HepG2 (cell line): Measurements from ENCODE around the gene PLA2G4C. TPM values are rescaled to one million over a fixed set of nuclear protein-coding genes. Genes with fewer than 3 reads are reported as not detected.

ENCODE experiments used
- ATAC-seq: fragments of 200-7000 bp; cut with Tn5 transposase; 3 replicates; pipeline ENCODE4 v1.9.1; 2020; ENCODE audit warnings: mild to moderate bottlenecking, moderate library complexity
- BruUV-seq: library from RNA; stranded (reverse); fragments of 400-500 nt; replicated peaks from 2 replicates; lab custom pipeline; 2021; lab: Mats Ljungman, UMichigan
- CTCF ChIA-PET: fragments of 300-600 bp; formaldehyde crosslinking; extraction: SDS; loops from one replicate; lab custom pipeline; 2021; ENCODE audit warnings: low total read pairs, inconsistent platforms, low intra/inter-chr PET ratio; lab: Yijun Ruan, JAX
- POLR2A ChIA-PET: fragments of 350-600 bp; sonication (Branson Sonifier 250); formaldehyde crosslinking; loops from one replicate; lab custom pipeline; 2020; ENCODE audit warnings: antibody characterized with exemption, inconsistent platforms; lab: Yijun Ruan, JAX
- DNase-seq: peaks from one replicate; pipeline ENCODE4 v3.0.0-alpha.2; 2015; ENCODE audit warnings: low spot score
- FAIRE-seq: peaks from 3 replicates; lab custom pipeline; 2011; peaks lifted over from hg19 to GRCh38; lab: Jason Lieb, UNC
- H2AFZ ChIP-seq: one replicate; pipeline ENCODE4 v1.6.1; 2011; ENCODE audit warnings: low read length, inconsistent platforms
- H3K27ac ChIP-seq: fragments of 300-600 bp; 3 replicates; pipeline ENCODE4 v1.8.0; 2011; ENCODE audit warnings: mixed run types, mild to moderate bottlenecking, mixed read lengths, low read length, inconsistent platforms; ENCODE audit not compliant: insufficient read depth; ENCODE audit errors: extremely low read length
- H3K27me3 ChIP-seq, 2 experiments: fragments of 200-600 bp in 1 of 2; 2 replicates in 1 of 2; 3 replicates in 1 of 2; pipeline versions ENCODE4 v1.6.0 to v1.8.0; 2011; ENCODE audit warnings: low read length in 2 of 2, mild to moderate bottlenecking in 2 of 2, moderate library complexity in 2 of 2, inconsistent platforms in 1 of 2; ENCODE audit not compliant: insufficient read depth in 2 of 2, control insufficient read depth in 1 of 2
- H3K36me3 ChIP-seq, 2 experiments: fragments of 200-600 bp in 1 of 2; replicated peaks in 1 of 2; 2 replicates in 1 of 2; 3 replicates in 1 of 2; pipeline versions ENCODE4 v1.5.1 to v1.8.0; 2011; ENCODE audit warnings: low read length in 2 of 2, inconsistent platforms in 1 of 2; ENCODE audit not compliant: insufficient read depth in 2 of 2, control insufficient read depth in 1 of 2
- H3K4me1 ChIP-seq: 2 replicates; pipeline ENCODE4 v1.5.1; 2012; ENCODE audit warnings: low read length, inconsistent platforms; ENCODE audit not compliant: insufficient read depth
- H3K4me2 ChIP-seq: 2 replicates; pipeline ENCODE4 v1.6.0; 2011; ENCODE audit warnings: low read depth, low read length, inconsistent platforms
- H3K4me3 ChIP-seq, 3 experiments: fragments of 200-600 bp in 1 of 3; sonication (generic), shearing (Covaris generic) in 1 of 3; replicated peaks in 1 of 3; 2 replicates each; pipeline ENCODE4 v1.5.1; 2011 to 2016; ENCODE audit warnings: low read length in 3 of 3, inconsistent platforms in 2 of 3, low read depth in 2 of 3, mild to moderate bottlenecking in 2 of 3, control low read depth in 1 of 3, mixed read lengths in 1 of 3; ENCODE audit not compliant: insufficient read depth in 1 of 3
- H3K79me2 ChIP-seq: one replicate; pipeline ENCODE4 v1.6.1; 2011; ENCODE audit warnings: low read length, inconsistent platforms; ENCODE audit not compliant: insufficient read depth
- H3K9ac ChIP-seq: 2 replicates; pipeline ENCODE4 v1.6.0; 2011; ENCODE audit warnings: mild to moderate bottlenecking, low read depth, low read length, inconsistent platforms; ENCODE audit not compliant: insufficient read depth
- H3K9me3 ChIP-seq: 2 replicates; pipeline ENCODE4 v1.5.1; 2012; ENCODE audit warnings: mild to moderate bottlenecking, low read length
- H4K20me1 ChIP-seq: 2 replicates; pipeline ENCODE4 v1.6.0; 2011; ENCODE audit warnings: inconsistent platforms, mild to moderate bottlenecking, low read length, moderate library complexity; ENCODE audit not compliant: insufficient read depth
- E2F1 ChIP-seq: sonication (generic); formaldehyde crosslinking; IDR thresholded peaks from 2 replicates; pipeline ENCODE4 v1.5.0; 2020; ENCODE audit warnings: missing genetic modification reagents
- E2F2 ChIP-seq: sonication (generic); formaldehyde crosslinking; IDR thresholded peaks from 2 replicates; pipeline ENCODE4 v1.4.0; 2020; ENCODE audit warnings: missing genetic modification reagents, borderline replicate concordance
- HNRNPLL ChIP-seq: fragments of 200-400 bp; formaldehyde crosslinking; IDR thresholded peaks from 2 replicates; pipeline ENCODE4 v1.6.1; 2017; ENCODE audit warnings: mild to moderate bottlenecking, low read depth, low read length; ENCODE audit not compliant: poor library complexity, severe bottlenecking
- HOXA9 ChIP-seq: sonication (generic); formaldehyde crosslinking; IDR thresholded peaks from 2 replicates; pipeline ENCODE4 v1.8.1; 2022; ENCODE audit warnings: missing genetic modification reagents, mild to moderate bottlenecking, moderate library complexity, borderline replicate concordance
- MAFF ChIP-seq: IDR thresholded peaks from 2 replicates; pipeline ENCODE4 v1.6.1; 2011; ENCODE audit warnings: low read depth, low read length, improper control_type of control experiment
- MAFK ChIP-seq, 2 experiments: IDR thresholded peaks in 1 of 2; conservative IDR thresholded peaks in 1 of 2; 2 replicates each; pipeline ENCODE4 v1.6.1; 2011; ENCODE audit warnings: improper control_type of control experiment in 2 of 2, low read length in 2 of 2
- NFKBIZ ChIP-seq: IDR thresholded peaks from 2 replicates; pipeline ENCODE4 v1.6.1; 2018; ENCODE audit warnings: missing genetic modification reagents, missing compliant biosample characterization
- NR0B2 ChIP-seq: sonication (generic); formaldehyde crosslinking; IDR thresholded peaks from 2 replicates; pipeline ENCODE4 v1.4.0; 2020; ENCODE audit warnings: mild to moderate bottlenecking, missing genetic modification reagents
- NR2F2 ChIP-seq: IDR thresholded peaks from 2 replicates; pipeline ENCODE4 v1.6.1; 2012; ENCODE audit warnings: low read depth, inconsistent platforms, borderline replicate concordance
- TARDBP ChIP-seq: sonication (generic); formaldehyde crosslinking; IDR thresholded peaks from 2 replicates; pipeline ENCODE4 v1.8.0; 2022; ENCODE audit warnings: mild to moderate bottlenecking, missing genetic modification reagents
- ZNF10 ChIP-seq: sonication (generic); formaldehyde crosslinking; IDR thresholded peaks from 2 replicates; pipeline ENCODE4 v1.4.0; 2020; ENCODE audit warnings: mild to moderate bottlenecking, low read depth, missing genetic modification reagents, borderline replicate concordance
- ZNF629 ChIP-seq: sonication (generic); formaldehyde crosslinking; conservative IDR thresholded peaks from 2 replicates; pipeline ENCODE4 v1.5.0; 2020; ENCODE audit warnings: missing genetic modification reagents
- WGBS: methylation state at CpG from one replicate; pipeline ENCODE4 v1.1.6; 2017; ENCODE audit warnings: low lambda C conversion rate; 5-methylcytosine and 5-hydroxymethylcytosine counted together
- in situ Hi-C: cut with HindIII; loops from 2 replicates; pipeline ENCODE4 v1.10.0; 2017; ENCODE audit warnings: low pct_unique_long_range_greater_than_20kb; ENCODE audit not compliant: extremely low pct_ligation_motif_present
- intact Hi-C: fragments of 100-400 bp; cut with micrococcal nuclease; formaldehyde crosslinking; loops from one replicate; pipeline ENCODE4 v1.10.0; 2022; ENCODE audit not compliant: unreplicated experiment
- polyA plus RNA-seq, 8 experiments: library from polyadenylated mRNA; depleted of rRNA in 3 of 8; stranded (reverse) in 7 of 8; unstranded in 1 of 8; fragments of >200 nt; fragmentation: Illumina TruSeq in 4 of 8; extraction: Trizol in 4 of 8; gene quantifications; 2 replicates each; pipeline versions ENCODE4 v1.2.1 to v1.2.3, GENCODE V29; 2011 to 2016; ENCODE audit warnings: low read depth in 4 of 8, missing spikeins in 1 of 8, mixed read lengths in 1 of 8; ENCODE audit not compliant: insufficient read depth in 1 of 8
- total RNA-seq, 5 experiments: library from RNA; depleted of rRNA; stranded (reverse); fragments of >200 nt; fragmentation: Illumina TruSeq; extraction: Trizol; gene quantifications; 2 replicates each; pipeline ENCODE4 v1.2.3, GENCODE V29; 2016; ENCODE audit warnings: low read depth in 1 of 5
- TF ChIP-seq, protein P1 (sequence below): IDR thresholded peaks from 2 replicates; pipeline ENCODE4 v1.6.1; 2016; ENCODE audit warnings: low read depth

PLA2G4C gene
- total and polyA plus RNA-seq, 2 of the 13 experiments (the other 11 are each of a cell fraction or from before 2014, with no cell fraction given), result 1.6 to 1.7 TPM

DNA sequence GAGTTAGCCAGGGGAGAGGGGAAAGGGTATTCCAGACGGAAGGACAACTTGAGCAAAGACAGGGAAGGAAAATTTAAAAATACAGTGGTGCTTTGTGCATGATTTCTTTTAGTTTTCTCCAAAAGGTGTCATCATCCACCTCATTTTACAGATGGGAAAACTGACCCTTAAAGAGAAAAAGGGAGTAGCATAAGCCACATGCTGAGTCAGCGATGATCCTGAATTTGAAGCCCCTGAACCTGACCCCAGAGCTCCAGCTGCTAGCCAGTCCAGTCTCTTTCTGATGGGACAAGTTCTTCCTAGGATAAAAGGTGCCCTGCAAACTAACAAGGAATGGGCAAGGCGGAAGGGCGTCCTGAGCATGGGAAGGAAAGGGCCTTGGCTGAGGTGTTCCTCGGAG lies 77.0 kb downstream of the PLA2G4C start:
- Histone ChIP-seq H4K20me1 (no peaks in the 10 kb centered on the region), H3K27ac (no peak overlapping the region), H2AFZ (no peak overlapping the region), H3K79me2 (no peaks in the 10 kb centered on the region), H3K9ac (no peak overlapping the region)
- ChIA-PET CTCF (no interaction called here), POLR2A (no interaction called here)
- BruUV-seq, result no TSS peak
- no peak for FAIRE-seq
- TF ChIP-seq NR2F2, result no peak
- TF ChIP-seq E2F2 (CRISPR knock-in tag), result no peak
- TF ChIP-seq NFKBIZ, result no peak
- no peak for TF ChIP-seq NR0B2 (CRISPR knock-in tag)
- TF ChIP-seq ZNF629, result no peak
- TF ChIP-seq E2F1 (CRISPR knock-in tag), result no peak
- TF ChIP-seq HNRNPLL, result no peak
- TF ChIP-seq, protein P1, sequence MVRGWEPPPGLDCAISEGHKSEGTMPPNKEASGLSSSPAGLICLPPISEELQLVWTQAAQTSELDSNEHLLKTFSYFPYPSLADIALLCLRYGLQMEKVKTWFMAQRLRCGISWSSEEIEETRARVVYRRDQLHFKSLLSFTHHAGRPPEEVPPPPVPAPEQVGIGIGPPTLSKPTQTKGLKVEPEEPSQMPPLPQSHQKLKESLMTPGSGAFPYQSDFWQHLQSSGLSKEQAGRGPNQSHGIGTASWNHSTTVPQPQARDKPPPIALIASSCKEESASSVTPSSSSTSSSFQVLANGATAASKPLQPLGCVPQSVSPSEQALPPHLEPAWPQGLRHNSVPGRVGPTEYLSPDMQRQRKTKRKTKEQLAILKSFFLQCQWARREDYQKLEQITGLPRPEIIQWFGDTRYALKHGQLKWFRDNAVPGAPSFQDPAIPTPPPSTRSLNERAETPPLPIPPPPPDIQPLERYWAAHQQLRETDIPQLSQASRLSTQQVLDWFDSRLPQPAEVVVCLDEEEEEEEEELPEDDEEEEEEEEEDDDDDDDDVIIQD (CRISPR knock-in tag), result no peak
- TF ChIP-seq ZNF10, result no peak
- peak; percentile 72 to 83 for TF ChIP-seq MAFK (conservative IDR thresholded peaks at IDR 0.05 in 1 of 2, IDR thresholded peaks at IDR 0.05 in 1 of 2; ENCODE audit: low read length in 2 of 2)
- TF ChIP-seq HOXA9 (CRISPR knock-in tag), result no peak
- no peak for TF ChIP-seq TARDBP (CRISPR knock-in tag)
- TF ChIP-seq MAFF, result peak; percentile 73
- TF ChIP-seq, all 625 proteins: peak for 2
- in situ Hi-C loops, result no loop called here
- no peak for DNase-seq
- intact Hi-C loops, result no loop called here
- Histone ChIP-seq H3K36me3 (no peaks in the 10 kb centered on the region), H3K4me2 (no peak overlapping the region), H3K4me1 (no peaks in the 10 kb centered on the region), H3K4me3 (no peak overlapping the region), H3K27me3 (peaks cover 0 to 31% of the 10 kb centered on the region in 2 experiments), H3K9me3 (peaks cover 8% of the 10 kb centered on the region)
- no peak for ATAC-seq
- 49% methylated on average over 5 of the region's 5 CpGs for WGBS
